Heart left ventricle (tissue), 16 donors: Measurements from ENCODE around the gene LMAN1L. TPM values are rescaled to one million over a fixed set of nuclear protein-coding genes. Genes with fewer than 3 reads are reported as not detected.

ENCODE experiments used
- ATAC-seq, 4 donors: fragments of 200-7000 bp; cut with Tn5 transposase; one replicate each; pipeline ENCODE4 v1.9.1; 2020 to 2022; ENCODE audit warnings: moderate library complexity in 4 of 4, mild to moderate bottlenecking in 3 of 4, moderate number of reproducible peaks in 1 of 4
- DNase-seq, 5 donors: peaks; one replicate each; pipeline ENCODE4 v3.0.0-alpha.2; 2020
- H3K27ac ChIP-seq, 12 donors: fragments of 200-600 bp; sonication (generic) in 4 of 12; one replicate each; pipeline versions ENCODE4 v1.5.0 to v1.8.0; 2016 to 2022; ENCODE audit warnings: mild to moderate bottlenecking in 2 of 12
- H3K27me3 ChIP-seq, 9 donors: fragments of 200-600 bp; sonication (generic) in 2 of 9; one replicate each; pipeline versions ENCODE4 v1.5.1 to v1.8.0; 2016 to 2022; ENCODE audit warnings: mild to moderate bottlenecking in 3 of 9
- H3K36me3 ChIP-seq, 9 donors: fragments of 200-600 bp; sonication (generic) in 2 of 9; one replicate each; pipeline versions ENCODE4 v1.5.0 to v1.8.0; 2018 to 2022; ENCODE audit warnings: mild to moderate bottlenecking in 2 of 9
- H3K4me1 ChIP-seq, 12 donors: fragments of 200-600 bp; sonication (generic) in 4 of 12; one replicate each; pipeline versions ENCODE4 v1.5.0 to v1.8.0; 2016 to 2022; ENCODE audit warnings: mild to moderate bottlenecking in 3 of 12
- H3K4me3 ChIP-seq, 12 donors: fragments of 200-600 bp; sonication (generic) in 4 of 12; one replicate each; pipeline versions ENCODE4 v1.5.0 to v1.8.0; 2017 to 2022; ENCODE audit warnings: mild to moderate bottlenecking in 9 of 12, moderate library complexity in 4 of 12
- H3K9me3 ChIP-seq, 12 donors: fragments of 200-600 bp; sonication (generic) in 4 of 12; one replicate each; pipeline versions ENCODE4 v1.5.0 to v1.8.0; 2016 to 2022; ENCODE audit warnings: mild to moderate bottlenecking in 1 of 12
- POLR2A ChIP-seq, 2 donors: fragments of 450-650 bp; IDR thresholded peaks; one replicate each; pipeline ENCODE4 v1.6.1; 2017; ENCODE audit warnings: antibody characterized with exemption in 2 of 2, mild to moderate bottlenecking in 2 of 2, moderate library complexity in 2 of 2
- WGBS, 4 donors: extraction: QIAGEN DNeasy Blood & Tissue Kit in 2 of 4; methylation state at CpG; one replicate each; pipeline versions ENCODE4 v1.1.5 to v1.1.7; 2013 to 2018; 5-methylcytosine and 5-hydroxymethylcytosine counted together
- intact Hi-C, 10 donors: fragments of 100-400 bp; cut with DNase I; formaldehyde crosslinking; loops; one replicate each; pipeline versions ENCODE4 v1.11.1 to v1.14.2; 2022
- polyA plus RNA-seq, 2 donors: library from polyadenylated mRNA; stranded (reverse); fragments of 200-250 nt; gene quantifications; one replicate each; pipeline ENCODE4 v1.2.3, GENCODE V29; 2013
- total RNA-seq, 9 donors: library from RNA; depleted of rRNA in 2 of 9; stranded (reverse); fragments of >200 nt in 2 of 9; fragmentation: NEBNext Ultra II Directional in 3 of 9; extraction: Animal tissue kit (Norgen Biotek cat#: 25700) in 3 of 9; gene quantifications; one replicate each; pipeline versions ENCODE4 v1.1.0 to v1.2.4, GENCODE V29; 2016 to 2023
- TF ChIP-seq, protein P1 (sequence below), 12 donors: fragments of 200-600 bp; sonication (generic) in 4 of 12; IDR thresholded peaks; one replicate each; pipeline versions ENCODE4 v1.5.0 to v1.8.0; 2018 to 2022; ENCODE audit warnings: antibody characterized with exemption in 12 of 12, mild to moderate bottlenecking in 5 of 12
- donor health status: ischemic (EF 13 %, LVEDD 7.1; RV severe dilation, severe dysfunction).
- donor health status: healthy with polysubstance abuse.
- donor health status: DM: no; HTN: yes; CAD: no.
- donor health status: DM: no; HTN: no; CAD: no.
- donor health status: ischemic (EF 25% LVEDD 6.9; RV normal size, moderate dysfunction).
- donor health status: ischemic (EF 25% LVEDD 5.7; RV mildly dilated, moderate dysfunction).
- donor health status: healthy.
- donor health status: DM: yes; HTN: yes; CAD: no.
- donor health status: ischemic (EF 35%, LVEDD 5.7; RV mildly dilated, moderate dysfunction).
- donor health status: nonischemic (EF 11% LVEDD 7.7; RV severe dilation, severe dysfunction).
- donor health status: DM: yes; HTN: yes; CAD: no.
- donor health status: PGD.
- donor health status: ischemic (EF 29% LVEDD 5.4; RV normal size, mild dysfunction).
- donor health status: nonischemic (EF 23%, LVEDD 6.1; RV moderate dilation, normal function).

Gene LMAN1L
- total and polyA plus RNA-seq, 11 donors: 0.19 to 16.3 (median 6.8) TPM; not detected in 1

DNA sequence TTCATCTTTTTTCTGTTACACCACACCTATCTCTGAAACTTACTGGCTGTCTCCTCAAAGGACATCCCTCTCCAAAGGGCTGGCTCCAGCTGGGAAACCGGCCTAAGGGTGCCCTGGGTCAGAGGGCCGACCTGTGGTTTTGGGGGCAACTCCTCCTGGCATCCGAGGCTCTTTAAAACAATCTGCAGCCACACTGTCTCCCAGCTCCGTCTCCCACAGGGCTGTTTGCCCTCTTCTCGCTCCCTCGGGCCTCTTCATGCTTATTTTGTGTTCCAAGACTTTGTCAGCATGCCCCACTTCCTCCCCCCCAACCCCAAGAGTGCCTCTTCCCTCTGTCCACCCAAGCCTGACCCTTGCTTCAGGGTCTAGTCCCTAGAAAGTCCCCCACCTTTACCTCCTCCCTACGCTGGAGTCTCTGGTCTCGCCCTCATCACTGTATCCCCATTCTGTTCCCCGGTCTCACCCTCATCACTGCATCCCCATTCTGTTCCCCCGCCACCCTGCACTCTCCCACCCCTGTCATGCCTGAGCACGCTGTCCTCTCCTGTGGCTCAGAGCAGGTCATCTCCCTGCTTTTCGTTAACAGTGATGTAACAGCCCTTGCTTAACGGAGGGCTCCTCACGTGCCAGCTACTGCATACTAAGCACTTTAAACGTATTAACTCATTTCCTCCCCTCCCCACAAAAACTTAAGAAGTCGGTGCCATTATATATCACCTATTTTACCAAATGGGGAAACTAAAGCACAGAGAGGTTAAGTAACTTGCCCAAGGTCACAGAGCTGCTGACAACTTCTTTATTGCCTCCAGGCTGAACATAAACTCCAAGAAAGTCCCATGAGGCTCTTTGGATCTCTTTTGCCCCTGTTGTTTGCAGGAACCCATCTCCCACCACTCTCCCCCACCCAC, 31.9 kb upstream of the LMAN1L start:
- ATAC-seq (no peak), DNase-seq (no peak)
- H3K27ac ChIP-seq: peak overlapping the region in 4 of 12 donors; percentile 58 to 97 (median 88)
- no peaks in the 10 kb centered on the region for H3K9me3 ChIP-seq
- no peak for TF ChIP-seq POLR2A (IDR thresholded peaks at IDR 0.05)
- TF ChIP-seq, protein P1, sequence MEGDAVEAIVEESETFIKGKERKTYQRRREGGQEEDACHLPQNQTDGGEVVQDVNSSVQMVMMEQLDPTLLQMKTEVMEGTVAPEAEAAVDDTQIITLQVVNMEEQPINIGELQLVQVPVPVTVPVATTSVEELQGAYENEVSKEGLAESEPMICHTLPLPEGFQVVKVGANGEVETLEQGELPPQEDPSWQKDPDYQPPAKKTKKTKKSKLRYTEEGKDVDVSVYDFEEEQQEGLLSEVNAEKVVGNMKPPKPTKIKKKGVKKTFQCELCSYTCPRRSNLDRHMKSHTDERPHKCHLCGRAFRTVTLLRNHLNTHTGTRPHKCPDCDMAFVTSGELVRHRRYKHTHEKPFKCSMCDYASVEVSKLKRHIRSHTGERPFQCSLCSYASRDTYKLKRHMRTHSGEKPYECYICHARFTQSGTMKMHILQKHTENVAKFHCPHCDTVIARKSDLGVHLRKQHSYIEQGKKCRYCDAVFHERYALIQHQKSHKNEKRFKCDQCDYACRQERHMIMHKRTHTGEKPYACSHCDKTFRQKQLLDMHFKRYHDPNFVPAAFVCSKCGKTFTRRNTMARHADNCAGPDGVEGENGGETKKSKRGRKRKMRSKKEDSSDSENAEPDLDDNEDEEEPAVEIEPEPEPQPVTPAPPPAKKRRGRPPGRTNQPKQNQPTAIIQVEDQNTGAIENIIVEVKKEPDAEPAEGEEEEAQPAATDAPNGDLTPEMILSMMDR (IDR thresholded peaks at IDR 0.05): no peak
- peaks cover 29 to 90% (median 56%) of the 10 kb centered on the region in 12 donors for H3K4me1 ChIP-seq
- intact Hi-C loops: loop anchor here in 5 of 10 donors (1.0 to 5.0 kb wide), 5 partner anchors 20 to 157 kb away; partner anchors contain the start of genes COX5A (in 1 of the 5) and ULK3 (in 1 of the 5)
- 64 to 70% (median 67%) methylated on average over 16 of the region's 16 CpGs for WGBS, 4 donors
- no peaks in the 10 kb centered on the region for H3K27me3 ChIP-seq
- H3K36me3 ChIP-seq: peaks cover 0 to 3% (median 0%) of the 10 kb centered on the region in 9 donors
- H3K4me3 ChIP-seq: peak overlapping the region in 8 of 12 donors; percentile 70 to 98 (median 86)

DNA sequence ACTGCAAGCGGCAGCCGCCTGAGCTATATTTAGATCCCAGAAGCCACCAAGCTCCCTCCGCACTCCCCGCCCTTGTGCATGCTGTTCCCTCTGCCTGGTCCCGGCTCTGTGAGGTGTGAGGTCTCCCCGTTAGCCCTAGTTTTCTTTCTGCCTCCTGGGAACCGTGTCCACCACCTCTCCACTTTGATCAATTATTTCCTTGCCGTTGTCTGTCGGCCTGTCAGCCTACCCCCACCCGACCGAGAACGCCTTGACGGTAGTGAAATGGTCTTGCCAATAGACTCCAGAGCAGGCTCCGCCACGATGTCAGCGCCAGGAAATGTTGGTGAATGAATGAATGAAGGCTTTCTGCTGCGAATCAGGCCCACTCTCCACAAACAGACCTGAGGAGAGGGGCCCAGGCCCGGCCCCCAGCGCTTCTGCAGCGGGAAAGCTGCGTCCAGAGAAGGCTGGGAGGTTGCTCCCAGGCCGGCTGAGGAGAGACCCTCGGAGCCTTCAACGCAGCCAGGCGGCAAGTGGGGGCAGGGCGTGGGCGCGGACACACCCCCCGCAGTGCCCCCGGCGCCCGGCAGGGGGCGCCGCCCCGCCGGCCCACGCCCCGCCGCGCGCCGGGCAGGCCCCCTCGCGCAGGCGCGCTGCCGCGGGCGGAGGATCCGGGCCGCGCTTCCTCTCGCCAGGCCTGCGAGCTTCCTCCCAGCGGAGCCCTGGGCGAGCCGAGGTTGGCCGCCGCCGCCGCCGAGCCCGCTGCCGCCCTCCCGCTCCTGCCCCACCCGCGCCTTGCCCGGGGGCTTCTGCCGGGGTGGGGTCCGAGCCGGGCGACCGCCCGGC, 31.0 kb upstream of the LMAN1L start, which contains the start of gene CSK:
Gene CSK (plus strand): TSS at position 650 of the 828 bp plus-strand sequence. CDS start 16,218 bp downstream, outside the sequence.
- H3K27ac ChIP-seq: peak within 1 kb of the TSS; percentile 82 to 98 (median 91)
- intact Hi-C loops: loop anchor here in 5 of 10 donors (1.0 to 5.0 kb wide), 5 partner anchors 19 to 156 kb away; partner anchors contain the start of genes COX5A (in 1 of the 5) and ULK3 (in 1 of the 5)
- WGBS, 4 donors: 1 to 4% (median 2%) methylated on average over 17 to 74 of the region's 74 CpGs
- H3K27me3 ChIP-seq: no peaks in the 10 kb centered on the region
- ATAC-seq (peak in 3 of 4 donors; percentile 58 to 65 (median 59)), DNase-seq (peak; percentile 83 to 92 (median 86))
- H3K36me3 ChIP-seq: peaks cover 0 to 3% (median 0%) of the 10 kb centered on the region in 9 donors
- TF ChIP-seq, protein P1 (IDR thresholded peaks at IDR 0.05): peak; percentile 40 to 69 (median 60)
- no peak for TF ChIP-seq POLR2A (IDR thresholded peaks at IDR 0.05)
- H3K9me3 ChIP-seq: no peaks in the 10 kb centered on the region
- peaks cover 34 to 90% (median 63%) of the 10 kb centered on the region in 12 donors for H3K4me1 ChIP-seq
- peak within 1 kb of the TSS; percentile 70 to 98 (median 82) for H3K4me3 ChIP-seq

DNA sequence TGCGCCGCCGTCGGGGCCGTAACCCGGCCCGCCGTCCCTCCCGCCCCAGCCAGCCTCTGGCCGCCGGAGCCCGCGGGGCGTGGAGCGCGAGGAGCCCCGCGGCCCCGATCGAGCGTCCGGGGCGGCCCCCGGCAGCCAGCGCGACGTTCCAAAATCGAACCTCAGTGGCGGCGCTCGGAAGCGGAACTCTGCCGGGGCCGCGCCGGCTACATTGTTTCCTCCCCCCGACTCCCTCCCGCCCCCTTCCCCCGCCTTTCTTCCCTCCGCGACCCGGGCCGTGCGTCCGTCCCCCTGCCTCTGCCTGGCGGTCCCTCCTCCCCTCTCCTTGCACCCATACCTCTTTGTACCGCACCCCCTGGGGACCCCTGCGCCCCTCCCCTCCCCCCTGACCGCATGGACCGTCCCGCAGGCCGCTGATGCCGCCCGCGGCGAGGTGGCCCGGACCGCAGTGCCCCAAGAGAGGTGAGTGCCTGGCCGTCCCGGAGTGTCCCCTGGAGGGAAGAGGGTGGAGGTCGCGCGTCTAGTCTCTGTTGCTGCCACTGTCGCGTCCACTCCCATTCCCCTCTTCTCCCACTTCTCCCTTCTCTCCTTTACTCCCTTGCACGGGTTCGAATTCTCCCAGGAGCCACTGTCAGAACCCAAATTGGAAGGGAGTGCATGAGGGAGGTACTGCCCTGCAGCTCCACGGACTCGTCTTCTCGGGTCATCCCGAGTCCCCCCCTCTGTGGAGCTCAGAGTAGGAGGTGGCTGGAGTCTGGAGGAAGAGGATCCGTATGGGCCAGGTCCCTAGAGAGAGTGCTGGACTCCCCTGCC, 30.2 kb upstream of the LMAN1L start:
- Histone ChIP-seq H3K27me3 (no peaks in the 10 kb centered on the region), H3K9me3 (no peaks in the 10 kb centered on the region), H3K36me3 (peaks cover 0 to 3% (median 0%) of the 10 kb centered on the region in 9 donors), H3K27ac (peak overlapping the region; percentile 82 to 98 (median 91)), H3K4me1 (peaks cover 40 to 90% (median 64%) of the 10 kb centered on the region in 12 donors), H3K4me3 (peak overlapping the region; percentile 70 to 98 (median 82))
- intact Hi-C loops: loop anchor here in 4 of 10 donors (1.0 to 5.0 kb wide), 4 partner anchors 18 to 155 kb away; partner anchors contain the start of gene COX5A (in 1 of the 4)
- TF ChIP-seq, protein P1 (IDR thresholded peaks at IDR 0.05): no peak
- no peak for TF ChIP-seq POLR2A (IDR thresholded peaks at IDR 0.05)
- ATAC-seq (peak in 3 of 4 donors; percentile 5 to 6 (median 5)), DNase-seq (peak; percentile 57 to 74 (median 67))
- 0 to 1% (median 1%) methylated on average over 35 to 72 of the region's 72 CpGs for WGBS, 4 donors
